Measurements from ENCODE around the gene DPH6.
"Not testable (repeated sequence)": the region's sequence is repeated elsewhere in the genome, so short reads cannot be mapped to it uniquely, and the experiment has no call there.

Gene DPH6, protein sequence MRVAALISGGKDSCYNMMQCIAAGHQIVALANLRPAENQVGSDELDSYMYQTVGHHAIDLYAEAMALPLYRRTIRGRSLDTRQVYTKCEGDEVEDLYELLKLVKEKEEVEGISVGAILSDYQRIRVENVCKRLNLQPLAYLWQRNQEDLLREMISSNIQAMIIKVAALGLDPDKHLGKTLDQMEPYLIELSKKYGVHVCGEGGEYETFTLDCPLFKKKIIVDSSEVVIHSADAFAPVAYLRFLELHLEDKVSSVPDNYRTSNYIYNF

DNA sequence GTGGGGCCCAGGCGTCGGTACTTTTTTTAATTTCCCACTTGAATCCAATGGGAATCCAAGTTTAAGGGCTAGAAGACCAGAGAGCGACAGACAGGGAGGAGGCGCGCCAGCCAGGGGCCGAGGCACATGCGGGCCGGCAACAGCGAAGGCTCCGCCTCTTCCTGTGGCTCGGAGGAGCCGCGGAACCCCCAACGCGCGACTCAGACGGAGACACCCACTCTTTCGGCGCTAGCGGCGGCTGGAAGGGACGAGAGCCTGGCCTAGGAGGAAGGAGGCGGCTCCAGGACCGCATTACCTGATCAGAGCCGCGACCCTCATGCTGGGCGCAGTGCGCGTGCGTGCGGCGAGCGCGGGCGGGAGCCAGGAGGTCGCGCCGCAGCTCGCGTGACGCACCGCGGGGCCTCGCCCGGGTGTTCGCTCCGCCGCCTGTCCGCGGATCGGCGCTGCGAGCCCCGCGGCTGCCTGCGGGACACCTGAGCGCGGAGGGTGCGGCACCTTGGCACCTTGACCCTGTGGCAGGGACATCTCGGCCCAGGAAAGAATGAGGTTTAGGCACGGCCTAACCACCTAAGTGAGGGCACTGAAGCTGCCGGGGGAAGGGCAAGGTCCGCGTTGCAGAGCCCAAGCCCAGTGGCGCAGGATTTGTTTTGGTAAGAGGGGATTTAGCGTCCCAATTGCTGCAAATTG lies at the start of gene DPH6:
Gene DPH6, minus strand, starts transcription at position 342 of the 687 bp plus-strand sequence. Its CDS starts 24 bp downstream, at position 318.
- peak; percentile 59 for DNase-seq (ENCODE audit: low read depth, low spot score)

DNA sequence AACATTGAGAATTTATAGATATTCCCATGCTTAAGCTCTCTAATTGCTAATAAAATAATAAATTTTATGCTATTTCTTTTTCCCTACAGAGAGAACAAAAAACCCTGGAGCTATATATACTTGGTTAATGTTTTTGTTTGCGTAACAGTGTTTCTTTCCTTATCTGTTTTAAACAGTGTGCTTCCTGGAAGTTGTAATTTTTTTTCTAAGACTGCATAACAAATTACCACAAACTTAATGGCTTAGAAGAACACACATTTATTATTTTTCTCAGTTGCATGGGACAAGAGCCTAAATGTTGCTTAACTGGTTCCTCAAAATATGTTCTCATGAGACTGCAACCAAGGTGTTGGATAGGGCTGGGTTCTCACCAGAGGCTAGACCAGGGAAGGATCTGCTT lies 49.7 kb upstream of the DPH6 start:
- DNase-seq (ENCODE audit: low read depth, low spot score), result no peak

DNA sequence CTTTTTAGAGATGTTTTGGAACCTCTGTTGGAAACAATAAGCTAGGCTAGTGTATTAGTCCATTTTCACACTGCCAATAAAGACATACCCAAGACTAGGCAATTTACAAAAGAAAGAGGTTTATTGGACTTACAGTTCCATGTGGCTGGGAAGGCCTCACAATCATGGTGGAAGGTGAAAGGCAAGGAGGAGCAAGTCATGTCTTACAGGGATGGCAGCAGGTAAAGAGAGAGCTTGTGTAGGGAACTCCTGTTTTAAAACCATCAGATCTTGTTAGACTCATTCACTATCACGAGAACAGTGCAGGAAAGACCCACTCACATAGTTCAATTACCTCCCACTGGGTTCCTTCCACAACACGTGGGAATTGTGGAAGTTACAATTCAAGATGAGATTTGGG lies 46.0 kb upstream of the DPH6 start:
- not testable (repeated sequence) for DNase-seq (ENCODE audit: low read depth, low spot score)

DNA sequence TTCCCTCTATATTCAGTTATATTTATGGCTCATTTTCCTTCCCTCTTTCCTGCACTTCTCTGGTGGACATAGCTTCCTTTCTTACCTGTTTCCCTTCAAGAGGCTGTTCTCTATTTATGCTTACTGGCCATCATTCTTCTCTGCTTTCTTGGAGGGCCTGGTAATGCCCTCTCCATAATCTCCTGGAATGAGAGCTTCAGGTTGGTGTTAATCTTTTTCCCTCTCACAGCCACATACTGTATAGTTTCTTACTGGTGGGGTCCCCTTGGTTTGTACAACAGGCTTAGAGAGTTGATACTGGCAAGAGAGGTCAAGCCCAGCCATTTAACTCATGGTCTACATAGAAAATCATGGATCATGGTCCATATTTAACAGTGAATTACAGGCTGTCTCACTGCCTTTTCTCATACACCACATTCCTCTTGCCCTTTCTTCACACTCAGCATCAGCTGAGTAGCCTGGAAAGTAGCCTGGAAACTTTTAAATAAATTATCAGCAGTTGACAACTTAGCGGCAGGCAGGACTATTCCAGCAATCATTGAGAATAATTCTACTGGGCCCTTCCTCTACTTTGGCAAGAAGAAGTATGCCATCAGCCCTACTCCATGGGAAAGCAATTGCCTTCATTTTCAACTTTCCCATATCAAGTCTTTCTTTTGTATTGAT lies 38.0 kb upstream of the DPH6 start:
- no peak for DNase-seq (ENCODE audit: low read depth, low spot score)

DNA sequence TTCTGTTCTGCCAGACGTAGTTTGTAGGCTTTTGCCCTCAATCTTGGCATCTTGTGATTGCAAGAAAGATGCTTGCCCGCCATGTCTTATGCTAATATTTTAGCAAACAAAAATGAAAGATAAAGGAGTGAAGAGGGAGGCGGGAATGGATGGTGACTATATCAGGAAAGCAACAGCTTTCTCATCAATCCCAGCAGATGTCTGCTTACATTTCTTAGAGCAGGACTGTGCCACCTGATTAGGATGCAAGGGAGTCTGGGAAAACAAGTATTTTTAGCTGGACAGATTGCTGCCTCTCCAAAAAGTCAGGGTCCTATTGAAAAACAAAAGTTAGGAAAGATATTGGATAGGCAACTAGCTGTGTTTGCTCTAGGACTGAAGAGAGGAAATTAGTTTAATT lies 34.6 kb upstream of the DPH6 start:
- DNase-seq (ENCODE audit: low read depth, low spot score), result no peak

DNA sequence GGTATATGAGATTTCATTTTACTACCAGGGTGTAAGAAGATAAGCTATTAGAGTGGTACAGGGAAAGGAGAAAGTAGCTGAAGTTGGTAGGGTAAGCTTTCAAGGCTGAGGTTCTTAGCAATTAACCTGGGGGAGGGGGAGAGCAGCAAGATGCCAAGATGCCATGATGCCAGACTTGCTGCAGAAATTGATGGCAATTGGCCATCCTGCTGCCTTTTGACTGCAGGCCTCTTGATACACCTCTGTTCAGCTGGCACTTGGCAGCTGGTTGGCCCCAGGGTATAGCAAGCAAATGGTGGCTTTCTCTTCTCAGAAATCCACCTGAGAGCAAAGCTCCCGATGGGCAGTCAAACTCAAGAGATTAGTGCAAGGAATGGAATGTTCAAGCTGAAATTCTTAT lies 21.4 kb upstream of the DPH6 start:
- no peak for DNase-seq (ENCODE audit: low read depth, low spot score)

DNA sequence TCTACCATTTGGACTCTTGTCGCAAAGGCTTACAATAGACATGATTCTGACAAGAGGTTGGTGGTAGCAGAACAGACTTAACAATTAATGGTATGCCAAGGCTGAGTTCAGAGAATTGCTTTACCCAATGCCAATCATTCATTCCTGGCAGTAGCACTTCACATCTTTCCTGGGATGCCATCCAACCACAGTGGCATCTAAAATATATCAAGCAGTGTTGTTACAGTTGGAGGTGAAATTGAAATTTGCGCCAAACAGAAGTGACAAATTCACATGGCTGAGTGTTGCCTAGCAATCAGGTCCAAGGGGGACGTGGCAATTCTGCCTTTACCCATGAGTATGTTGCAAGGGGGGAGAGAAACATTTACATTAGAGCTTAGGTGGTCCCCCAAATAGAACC lies 21.0 kb upstream of the DPH6 start:
- DNase-seq (ENCODE audit: low read depth, low spot score), result no peak

DNA sequence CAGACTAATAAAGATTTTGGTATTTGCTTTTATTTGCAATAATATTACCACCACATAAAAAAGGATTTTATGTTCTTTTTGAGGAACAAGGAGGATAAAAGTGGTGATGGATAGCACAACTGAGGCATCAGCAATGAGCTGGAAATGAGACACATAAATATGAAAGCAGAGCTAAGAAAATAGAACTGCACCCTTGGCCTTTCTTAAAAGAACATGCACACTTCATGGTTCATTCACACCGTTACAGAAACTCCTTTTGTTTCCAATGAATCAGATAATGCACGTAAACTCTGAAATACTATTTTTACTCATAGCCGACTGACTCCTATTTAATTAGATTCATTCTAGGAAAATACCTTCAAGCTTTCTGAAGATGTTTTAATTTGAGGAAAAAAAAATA lies 19.9 kb upstream of the DPH6 start:
- DNase-seq (ENCODE audit: low read depth, low spot score), result no peak

DNA sequence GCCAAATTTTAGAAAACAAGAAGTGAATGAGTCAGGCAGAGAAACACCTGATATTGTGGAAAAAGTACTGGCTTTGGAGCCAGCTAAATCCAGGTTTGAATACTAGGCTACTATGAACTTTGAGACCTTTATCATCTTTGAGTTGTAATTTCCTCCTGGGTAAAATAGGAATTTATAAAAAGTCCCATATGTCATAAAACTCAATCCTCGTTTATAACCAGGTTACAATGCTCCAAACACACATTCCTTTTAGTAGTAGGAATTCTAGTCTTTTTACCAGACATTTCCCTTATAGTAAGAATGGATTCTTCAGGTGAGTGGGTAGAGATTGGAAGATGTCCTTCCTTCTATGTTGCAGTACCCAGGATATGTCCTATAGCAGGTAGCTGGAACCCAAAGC lies 16.7 kb upstream of the DPH6 start:
- DNase-seq (ENCODE audit: low read depth, low spot score), result no peak

DNA sequence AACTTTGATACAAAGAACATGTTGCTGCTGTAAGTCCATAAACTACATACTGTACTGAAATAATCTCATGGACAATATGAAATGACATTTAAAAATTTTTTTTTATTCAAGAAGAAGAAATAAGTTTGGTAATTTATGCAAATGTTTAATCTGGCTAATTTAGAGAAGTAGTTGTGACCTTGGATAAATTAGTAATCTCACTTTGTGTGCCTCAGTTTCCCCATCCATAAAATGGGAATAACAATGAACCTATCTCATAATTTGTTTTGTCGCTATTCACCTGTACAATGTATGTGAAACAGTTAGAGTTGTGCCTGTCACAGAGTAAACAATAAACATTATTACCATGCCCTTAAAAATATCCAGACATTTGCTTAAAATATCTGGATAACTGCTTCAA lies 15.3 kb upstream of the DPH6 start:
- DNase-seq (ENCODE audit: low read depth, low spot score), result no peak

DNA sequence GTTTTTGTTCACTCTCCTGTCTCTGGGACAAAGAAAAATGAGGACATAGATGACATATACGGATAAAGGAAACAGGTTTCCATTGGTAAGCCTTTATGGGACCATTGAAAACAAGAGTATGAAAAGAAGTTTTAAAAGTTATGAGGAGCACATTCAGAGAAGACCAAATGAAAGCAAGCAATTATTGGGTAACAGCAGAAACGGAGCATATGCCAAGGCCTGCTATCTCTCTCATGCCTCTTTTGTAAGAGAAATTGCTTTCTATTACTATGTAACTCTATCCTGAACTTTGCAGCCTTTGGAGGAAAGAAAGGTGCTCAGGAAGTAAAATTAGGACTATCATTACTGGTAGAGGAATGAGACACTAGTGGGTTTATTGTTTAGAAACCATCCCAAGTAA lies 14.9 kb upstream of the DPH6 start:
- no peak for DNase-seq (ENCODE audit: low read depth, low spot score)

DNA sequence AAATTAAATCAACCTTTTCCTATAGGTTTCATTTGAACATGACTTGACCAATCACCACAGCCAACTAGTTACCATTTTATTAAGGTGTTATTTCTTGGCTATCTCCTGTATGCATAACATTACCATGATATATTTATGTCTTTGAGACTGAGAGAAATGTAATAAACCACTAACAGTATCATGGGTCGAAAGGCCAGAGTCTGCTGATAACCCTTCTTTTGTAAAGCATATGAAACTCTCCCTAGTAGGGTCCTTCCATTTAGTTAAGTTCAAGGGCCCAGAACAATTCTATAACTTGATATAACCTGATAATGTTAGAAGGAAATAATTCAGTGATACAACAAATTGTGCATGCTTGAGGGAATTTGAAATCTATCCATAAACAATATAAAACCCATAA lies 14.3 kb upstream of the DPH6 start:
- DNase-seq (ENCODE audit: low read depth, low spot score), result no peak

DNA sequence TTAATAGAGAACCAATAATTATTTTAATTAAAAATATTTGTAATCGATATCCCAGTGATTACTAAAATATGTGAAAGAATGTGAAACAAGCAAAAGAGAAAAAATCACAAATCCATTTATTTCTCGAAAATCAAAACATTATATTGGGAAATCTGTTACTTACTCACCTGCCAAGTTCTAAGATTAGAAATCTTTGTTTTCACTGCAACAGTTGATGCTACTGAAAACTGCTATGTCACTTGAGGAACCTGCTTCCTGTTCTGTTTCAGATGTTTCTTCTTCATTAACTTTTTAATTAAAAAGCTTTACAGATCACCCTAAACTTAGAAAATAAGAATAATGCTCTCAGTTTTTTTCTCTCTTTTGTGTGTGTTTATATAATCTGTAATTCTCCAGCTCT lies 13.7 kb upstream of the DPH6 start:
- no peak for DNase-seq (ENCODE audit: low read depth, low spot score)

DNA sequence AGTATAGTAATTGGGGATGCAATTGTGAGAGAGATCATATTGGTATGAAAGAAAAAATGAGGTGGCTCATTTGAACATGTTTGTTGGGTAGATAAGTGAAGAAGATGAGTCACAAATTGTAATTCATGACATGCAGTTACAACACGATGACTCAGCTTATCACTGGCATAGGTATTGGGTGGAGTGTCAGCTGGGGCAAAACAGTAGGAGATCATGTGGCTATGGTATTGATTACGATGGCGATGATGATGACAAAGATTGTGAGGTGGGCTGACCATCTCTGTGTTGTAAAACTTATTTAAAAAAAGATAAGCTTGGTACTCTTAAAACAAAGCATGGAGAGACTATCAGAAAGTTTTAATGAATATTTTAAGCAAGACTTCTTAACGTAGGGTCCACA lies 11.6 kb upstream of the DPH6 start:
- DNase-seq (ENCODE audit: low read depth, low spot score), result no peak

DNA sequence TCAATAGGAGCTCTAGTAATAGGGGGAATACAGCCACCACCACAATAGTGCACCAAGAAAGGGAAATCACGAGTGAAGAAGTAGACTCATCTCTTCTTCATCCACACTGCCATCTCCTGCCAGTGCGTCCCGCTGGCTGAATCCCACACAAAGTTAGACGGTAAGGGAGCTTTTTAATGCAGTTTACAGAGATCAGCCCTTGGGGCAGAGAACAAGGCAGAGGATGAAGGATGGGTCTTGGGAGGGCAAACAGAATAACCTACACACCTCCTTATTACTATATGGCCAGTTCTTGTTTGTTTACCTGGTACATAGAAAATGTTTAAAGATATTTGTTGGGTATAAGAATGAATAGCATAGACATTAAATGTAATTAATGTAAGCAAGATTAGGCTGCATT lies 11.0 kb upstream of the DPH6 start:
- no peak for DNase-seq (ENCODE audit: low read depth, low spot score)

DNA sequence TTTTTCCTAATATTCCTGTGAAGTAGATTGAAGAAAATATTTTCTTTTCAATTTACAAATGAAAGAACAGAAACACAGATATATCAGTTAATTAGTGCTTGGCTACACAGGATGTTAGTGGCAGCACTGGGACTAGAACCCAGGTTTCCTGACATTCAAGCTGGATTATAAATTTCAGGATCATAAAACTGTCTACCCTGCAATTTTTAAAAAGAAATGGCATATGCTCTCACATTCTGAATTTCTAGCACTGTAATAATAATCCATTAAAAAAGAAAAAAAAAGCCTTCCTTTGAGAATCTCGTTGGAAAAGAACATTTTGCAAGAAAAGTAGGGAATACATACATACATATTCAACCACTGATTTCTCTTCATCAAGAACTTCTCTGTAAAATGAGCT lies 9.3 kb upstream of the DPH6 start:
- no peak for DNase-seq (ENCODE audit: low read depth, low spot score)

DNA sequence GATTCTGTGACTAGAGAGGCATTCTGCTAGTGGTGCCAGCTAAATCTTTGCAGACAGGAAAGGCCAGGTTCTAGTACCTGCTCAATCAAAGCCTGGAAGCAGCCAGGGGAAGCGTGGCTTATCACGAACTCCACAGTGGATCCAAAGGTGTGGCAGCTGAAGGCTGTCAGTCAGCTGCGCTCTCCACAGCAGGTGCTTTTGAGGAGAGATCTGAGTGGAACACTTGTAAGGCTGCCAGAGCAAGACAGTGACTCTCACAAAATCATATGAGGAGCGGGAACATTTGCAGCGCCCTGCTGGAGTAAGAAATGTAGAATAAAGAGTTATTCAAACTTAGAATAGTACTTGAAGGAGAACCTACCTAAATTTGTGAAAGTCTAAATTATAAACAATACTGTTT lies 5.0 kb upstream of the DPH6 start:
- no peak for DNase-seq (ENCODE audit: low read depth, low spot score)

DNA sequence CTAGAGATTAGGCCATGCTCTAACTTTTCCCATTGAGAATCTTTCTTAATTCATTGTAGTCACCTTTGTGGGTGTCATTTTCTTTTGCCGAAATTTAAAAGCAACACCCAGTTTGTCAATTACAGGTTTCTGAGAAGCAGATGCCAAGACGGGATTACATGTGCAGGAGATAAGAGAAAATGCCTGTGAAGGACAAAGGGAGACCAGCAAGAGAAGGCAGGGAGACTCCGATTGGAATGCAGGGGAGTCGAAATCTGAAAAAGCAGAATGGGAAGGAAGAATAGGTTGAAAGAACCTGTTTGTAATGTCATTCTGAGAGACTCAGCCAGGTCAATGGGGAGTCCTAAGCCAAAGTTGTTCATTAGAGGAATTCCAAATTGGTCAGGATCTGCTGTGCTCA lies 3.6 kb upstream of the DPH6 start:
- DNase-seq (ENCODE audit: low read depth, low spot score), result no peak

DNA sequence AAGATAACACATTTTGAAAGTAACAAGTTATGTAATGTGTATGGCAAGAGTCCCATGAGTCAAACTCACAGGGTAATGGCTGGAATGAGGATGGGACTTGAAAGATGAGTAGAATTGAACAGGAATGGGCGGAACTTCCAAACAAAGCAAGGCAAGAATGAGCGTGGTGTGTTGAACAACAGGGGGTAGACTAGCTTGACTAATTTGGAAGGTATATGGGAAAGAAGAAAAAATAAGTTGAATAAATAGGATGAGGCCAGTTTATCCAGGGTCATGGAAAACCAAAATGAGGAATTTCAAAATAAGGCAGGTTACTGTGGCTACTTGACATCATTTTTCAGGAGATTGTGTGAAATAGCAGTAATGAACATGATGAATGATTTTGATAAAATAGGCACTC lies 2.5 kb upstream of the DPH6 start:
- DNase-seq (ENCODE audit: low read depth, low spot score), result no peak

DNA sequence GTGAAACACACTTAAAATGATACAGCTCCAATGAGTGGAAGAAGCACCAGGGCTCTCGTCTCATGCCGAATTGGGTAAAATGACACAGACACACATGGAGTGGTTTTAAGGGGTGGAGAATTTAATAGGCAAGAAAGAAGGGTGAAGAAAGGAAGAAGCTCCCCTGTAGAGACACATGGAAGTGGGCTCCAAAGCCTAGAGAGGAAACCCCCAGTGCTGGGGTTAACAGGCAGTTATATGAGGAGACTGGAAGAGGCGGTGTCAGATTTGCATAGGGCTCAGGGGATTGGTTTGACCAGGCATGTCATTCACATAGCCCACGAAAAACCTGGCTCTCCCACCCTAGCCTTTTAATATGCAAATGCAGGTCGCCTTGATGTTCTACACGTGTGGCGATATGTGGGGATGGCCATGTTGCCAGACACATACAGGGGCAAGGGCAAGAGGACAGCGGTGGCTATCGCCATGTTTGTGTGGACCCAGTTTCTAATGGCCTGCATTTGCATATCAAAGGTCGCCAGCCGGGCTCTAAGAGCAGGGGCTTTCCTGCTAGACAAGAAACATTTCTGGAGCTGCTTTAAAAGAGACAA lies 1.9 kb upstream of the DPH6 start:
- no peak for DNase-seq (ENCODE audit: low read depth, low spot score)

DNA sequence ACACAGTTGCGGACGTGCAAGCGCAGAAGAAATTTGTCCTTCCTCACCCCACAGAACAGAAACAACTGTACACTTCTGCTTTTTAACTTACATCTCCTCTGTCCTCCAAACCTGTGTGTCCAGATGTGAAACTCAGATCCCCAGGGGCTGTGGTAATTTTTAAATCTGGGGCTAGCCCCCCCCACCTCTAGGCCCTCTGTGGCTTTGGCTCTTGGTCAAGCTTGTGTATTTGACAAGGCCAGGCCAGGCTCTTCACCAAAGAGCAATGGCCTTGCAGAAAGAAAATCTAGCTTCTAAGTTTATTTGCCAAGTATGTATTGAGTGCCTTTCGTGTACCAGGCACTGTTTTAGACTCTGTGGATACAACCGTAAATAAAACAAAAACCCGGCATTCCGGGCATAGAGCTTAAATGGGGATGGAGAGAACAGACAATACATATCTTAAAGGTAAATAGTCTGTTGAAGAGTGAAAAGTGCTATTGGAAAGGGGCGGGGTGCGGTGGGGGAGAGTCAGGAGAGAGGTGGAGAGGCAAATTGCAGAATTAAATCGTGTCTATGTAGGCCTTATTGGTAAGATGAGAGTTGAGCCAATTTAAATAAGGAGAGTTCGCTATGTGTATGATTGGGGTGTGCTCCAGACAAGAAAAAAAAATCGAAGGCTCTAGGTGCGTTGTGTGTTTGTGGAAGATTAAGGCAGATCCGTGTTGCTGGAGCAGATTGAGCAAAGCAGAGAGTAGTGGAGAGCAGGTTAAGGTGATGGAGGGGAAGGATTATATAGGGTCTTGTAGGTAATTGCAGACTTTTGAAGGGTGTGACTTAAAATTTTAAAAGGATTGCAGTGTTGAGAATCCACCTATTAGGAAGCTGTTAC lies 781 bp upstream of the DPH6 start:
- DNase-seq (ENCODE audit: low read depth, low spot score), result no peak

DNA sequence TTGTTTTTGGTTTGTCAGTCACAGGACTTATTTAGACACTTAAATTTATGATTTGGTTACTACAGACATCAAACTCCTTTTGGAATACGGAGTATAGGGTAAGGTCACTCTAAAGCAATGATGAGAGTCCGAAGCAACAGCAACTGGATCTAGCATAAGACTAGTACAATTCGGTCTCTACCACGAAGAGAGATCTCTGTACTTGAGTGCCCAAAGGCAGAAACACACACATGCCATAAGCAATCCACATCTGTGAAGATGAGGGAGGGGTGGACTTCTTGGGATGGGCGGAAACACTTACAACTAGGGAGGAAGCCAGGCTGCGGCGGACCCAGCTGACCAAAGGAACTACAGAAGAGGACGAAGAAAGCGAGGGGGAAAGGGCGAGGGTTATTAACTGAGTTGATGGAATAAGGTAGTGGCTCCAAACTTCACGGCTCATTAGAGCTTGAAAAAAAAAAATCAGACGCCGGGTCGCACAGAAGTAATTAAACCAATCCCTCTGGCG lies 595 bp downstream of the DPH6 start:
- no peak for DNase-seq (ENCODE audit: low read depth, low spot score)
